HEK293T (cell line): ENCODE data around the gene RHOXF2B.

Source experiments
- BHLHE40 ChIP-seq: fragments of 450-650 bp; IDR thresholded peaks from 2 replicates; pipeline ENCODE4 v1.6.1; 2016; ENCODE audit warnings: mild to moderate bottlenecking, moderate library complexity, borderline replicate concordance
- FOXM1 ChIP-seq: fragments of 450-650 bp; IDR thresholded peaks from 2 replicates; pipeline ENCODE4 v1.6.1; 2017; ENCODE audit warnings: mild to moderate bottlenecking, borderline replicate concordance
- PKNOX1 ChIP-seq: fragments of 450-650 bp; IDR thresholded peaks from 2 replicates; pipeline ENCODE4 v1.6.1; 2016
- SP1 ChIP-seq: fragments of 450-650 bp; IDR thresholded peaks from 2 replicates; pipeline ENCODE4 v1.6.1; 2017
- SUZ12 ChIP-seq: fragments of 450-650 bp; IDR thresholded peaks from 2 replicates; pipeline ENCODE4 v1.6.1; 2016; ENCODE audit warnings: mild to moderate bottlenecking

- no peak for TF ChIP-seq PKNOX1
- TF ChIP-seq BHLHE40: no peak
- no peak for TF ChIP-seq SUZ12
- no peak for TF ChIP-seq SP1
- TF ChIP-seq FOXM1: no peak
Measured at GRCh38 chrX:120111611-120112010, 34.1 kb upstream of the RHOXF2B start.
